Epithelial cell of esophagus (primary cell): Measurements from ENCODE around the gene UNKL.

Experiments
- DNase-seq: peaks from one replicate; pipeline ENCODE4 v3.0.0; 2010; ENCODE audit warnings: low read depth
- H3K4me3 ChIP-seq: 2 replicates; pipeline ENCODE4 v1.5.1; 2011; ENCODE audit warnings: mild to moderate bottlenecking, low read length, control low read depth
- CTCF ChIP-seq: IDR thresholded peaks from 2 replicates; pipeline ENCODE4 v1.5.1; 2011; ENCODE audit warnings: low read depth, mild to moderate bottlenecking, low read length, control low read depth, inconsistent platforms; ENCODE audit not compliant: insufficient read depth; ENCODE audit errors: missing control alignments

UNKL gene

GRCh38 chr16:1457489-1458245 lies 43.2 kb upstream of the UNKL start:
- no peak for DNase-seq
- TF ChIP-seq CTCF: no peak
- H3K4me3 ChIP-seq: no peak overlapping the region

GRCh38 chr16:1456951-1457350 lies 42.4 kb upstream of the UNKL start:
- no peak for DNase-seq
- no peak overlapping the region for H3K4me3 ChIP-seq
- TF ChIP-seq CTCF: no peak

- no peak overlapping the region for H3K4me3 ChIP-seq
- no peak for TF ChIP-seq CTCF
- no peak for DNase-seq
These were observed 41.0 kb upstream of the UNKL start for GRCh38 chr16:1455190-1456171.

- DNase-seq: no peak
- H3K4me3 ChIP-seq: no peak overlapping the region
- no peak for TF ChIP-seq CTCF
These were observed 40.1 kb upstream of the UNKL start for GRCh38 chr16:1454561-1454960.

GRCh38 chr16:1453316-1453715 lies 38.8 kb upstream of the UNKL start:
- no peak overlapping the region for H3K4me3 ChIP-seq
- DNase-seq: no peak
- no peak for TF ChIP-seq CTCF

GRCh38 chr16:1452530-1452929 lies 38.0 kb upstream of the UNKL start:
- H3K4me3 ChIP-seq: no peak overlapping the region
- no peak for TF ChIP-seq CTCF
- no peak for DNase-seq
